Karpas-422 (cell line): ENCODE data around the gene KCTD18. TPM values are rescaled to one million over a fixed set of nuclear protein-coding genes. Genes with fewer than 3 reads are reported as not detected.

Experiments used
- DNase-seq: peaks from one replicate; pipeline ENCODE4 v3.0.0-alpha.2; 2015
- H2AFZ ChIP-seq: fragments of 200-600 bp; sonication (generic); 2 replicates; pipeline ENCODE4 v1.6.1; 2014; ENCODE audit warnings: antibody characterized with exemption, low read length, mixed read lengths
- H3K27ac ChIP-seq: fragments of 200-600 bp; sonication (generic); 2 replicates; pipeline ENCODE4 v1.5.1; 2014; ENCODE audit warnings: mild to moderate bottlenecking, low read length, moderate library complexity
- H3K27me3 ChIP-seq: fragments of 200-600 bp; sonication (generic); 2 replicates; pipeline ENCODE4 v1.6.1; 2014; ENCODE audit warnings: low read length, mixed read lengths
- H3K36me3 ChIP-seq: fragments of 200-600 bp; sonication (generic); 2 replicates; pipeline ENCODE4 v1.6.1; 2014; ENCODE audit warnings: low read length, mixed read lengths; ENCODE audit not compliant: insufficient read depth
- H3K4me1 ChIP-seq: fragments of 200-600 bp; sonication (generic); 2 replicates; pipeline ENCODE4 v1.6.1; 2014; ENCODE audit warnings: mild to moderate bottlenecking, low read length, mixed read lengths
- H3K4me2 ChIP-seq: fragments of 200-600 bp; sonication (generic); 2 replicates; pipeline ENCODE4 v1.6.1; 2014; ENCODE audit warnings: low read length, low read depth, mild to moderate bottlenecking; ENCODE audit not compliant: poor library complexity, severe bottlenecking
- H3K4me3 ChIP-seq: fragments of 200-600 bp; sonication (generic); 2 replicates; pipeline ENCODE4 v1.5.1; 2014; ENCODE audit warnings: mild to moderate bottlenecking, antibody characterized with exemption, low read length, mixed read lengths
- H3K79me2 ChIP-seq: fragments of 200-600 bp; sonication (generic); 2 replicates; pipeline ENCODE4 v1.6.1; 2014; ENCODE audit warnings: mild to moderate bottlenecking, low read length, mixed read lengths
- H3K9ac ChIP-seq: fragments of 200-600 bp; sonication (generic); 2 replicates; pipeline ENCODE4 v1.6.0; 2014; ENCODE audit warnings: low read length
- H3K9me2 ChIP-seq: fragments of 200-600 bp; sonication (generic), shearing (Covaris generic); replicated peaks from 2 replicates; pipeline ENCODE4 v1.6.0; 2014; ENCODE audit warnings: mild to moderate bottlenecking, low read length, moderate library complexity; ENCODE audit not compliant: insufficient read depth
- H3K9me3 ChIP-seq: fragments of 300-700, 200-600 bp; sonication (generic); 2 replicates; pipeline ENCODE4 v1.6.1; 2014; ENCODE audit warnings: low read length, mixed read lengths
- H4K20me1 ChIP-seq: fragments of 200-600 bp; sonication (generic); 2 replicates; pipeline ENCODE4 v1.6.1; 2014; ENCODE audit warnings: mild to moderate bottlenecking, antibody characterized with exemption, low read length, low read depth; ENCODE audit not compliant: insufficient read depth
- total RNA-seq: library from RNA; depleted of rRNA; stranded (reverse); fragments of >200 nt; shearing (Covaris generic); gene quantifications from 2 replicates; pipeline ENCODE4 v1.2.3, GENCODE V29; 2014; ENCODE audit warnings: low replicate concordance

KCTD18 gene
- total RNA-seq, 1 experiment from 2014 or later, result 28.1 TPM

DNA sequence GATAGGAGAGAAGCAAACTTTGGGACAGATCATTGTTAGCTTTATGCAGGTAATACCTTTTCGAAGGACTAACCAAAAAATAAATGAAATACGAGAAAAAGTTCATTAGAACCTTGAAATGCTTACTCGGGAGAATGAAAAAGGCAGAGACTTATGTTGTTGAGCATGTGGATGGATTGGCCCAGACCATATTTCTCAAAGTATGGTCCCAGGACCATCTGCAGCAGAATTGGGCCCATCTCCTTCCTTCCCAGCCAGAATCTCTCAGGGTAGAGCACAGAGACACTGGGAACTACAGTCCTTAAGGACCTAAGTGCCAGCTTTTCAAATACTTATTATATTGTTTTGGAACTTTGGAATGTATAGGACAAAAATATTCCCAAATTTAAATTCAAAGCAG, 50.8 kb downstream of the KCTD18 start:
- H2AFZ ChIP-seq, result no peak overlapping the region
- H3K79me2 ChIP-seq, result no peaks in the 10 kb centered on the region
- H4K20me1 ChIP-seq, result no peaks in the 10 kb centered on the region
- H3K27me3 ChIP-seq, result no peaks in the 10 kb centered on the region
- H3K9ac ChIP-seq, result no peak overlapping the region
- no peak overlapping the region for H3K27ac ChIP-seq
- DNase-seq, result no peak
- no peaks in the 10 kb centered on the region for H3K9me3 ChIP-seq
- H3K4me2 ChIP-seq, result no peak overlapping the region
- H3K9me2 ChIP-seq, result no peaks in the 10 kb centered on the region
- no peaks in the 10 kb centered on the region for H3K36me3 ChIP-seq
- no peaks in the 10 kb centered on the region for H3K4me1 ChIP-seq
- H3K4me3 ChIP-seq, result no peak overlapping the region

DNA sequence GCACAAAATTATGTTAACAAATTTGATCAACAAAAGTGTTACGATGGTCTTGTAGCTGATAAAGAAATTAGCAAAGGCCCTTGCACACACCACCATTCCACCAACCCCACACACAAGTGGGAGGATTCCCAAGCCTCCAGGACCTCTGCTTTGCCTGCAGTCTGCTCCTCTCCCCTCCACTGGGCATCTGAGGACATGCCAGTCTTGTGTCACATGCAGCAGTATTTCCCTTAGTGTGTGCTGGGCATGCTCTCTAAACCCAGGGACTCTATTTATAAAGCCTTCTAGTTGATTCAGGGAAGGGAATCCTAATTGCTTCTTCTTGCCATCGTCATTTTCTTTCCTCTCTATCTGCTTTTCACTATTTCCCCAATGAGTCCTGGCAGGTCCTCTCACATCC, 53.3 kb downstream of the KCTD18 start:
- Histone ChIP-seq H3K9me3 (no peaks in the 10 kb centered on the region), H3K4me2 (no peak overlapping the region), H3K27ac (no peak overlapping the region), H2AFZ (no peak overlapping the region), H3K79me2 (no peaks in the 10 kb centered on the region), H3K4me1 (no peaks in the 10 kb centered on the region), H3K27me3 (no peaks in the 10 kb centered on the region), H3K36me3 (no peaks in the 10 kb centered on the region), H4K20me1 (no peaks in the 10 kb centered on the region), H3K9ac (no peak overlapping the region), H3K9me2 (no peaks in the 10 kb centered on the region), H3K4me3 (no peak overlapping the region)
- no peak for DNase-seq

DNA sequence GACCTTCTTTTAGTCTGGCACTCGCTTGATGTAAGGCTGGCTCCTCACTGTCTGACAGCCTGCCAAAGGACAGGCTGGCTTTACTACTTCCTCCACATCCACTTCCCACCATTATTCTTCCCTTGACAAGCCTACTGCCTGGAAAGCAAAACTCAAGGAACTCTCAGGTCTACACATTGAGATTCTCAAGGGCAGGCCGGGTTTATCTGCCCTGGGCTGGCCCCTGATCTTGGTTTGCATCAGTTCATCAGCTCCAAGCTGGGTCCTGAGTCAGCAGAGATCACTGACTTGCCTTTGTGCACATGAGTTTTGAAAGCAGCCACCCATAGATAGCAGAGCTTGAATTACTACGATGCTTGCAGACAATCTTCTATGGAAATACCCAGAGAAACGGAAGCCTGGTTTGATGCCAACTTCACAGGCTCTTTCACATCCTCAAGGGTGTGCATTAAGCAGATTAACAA, 53.9 kb downstream of the KCTD18 start:
- Histone ChIP-seq H3K27me3 (no peaks in the 10 kb centered on the region), H3K36me3 (no peaks in the 10 kb centered on the region), H3K27ac (no peak overlapping the region), H3K9me2 (no peaks in the 10 kb centered on the region), H3K4me1 (no peaks in the 10 kb centered on the region), H4K20me1 (no peaks in the 10 kb centered on the region), H3K9ac (no peak overlapping the region), H3K79me2 (no peaks in the 10 kb centered on the region), H3K9me3 (no peaks in the 10 kb centered on the region), H2AFZ (no peak overlapping the region), H3K4me3 (no peak overlapping the region), H3K4me2 (no peak overlapping the region)
- DNase-seq, result no peak

DNA sequence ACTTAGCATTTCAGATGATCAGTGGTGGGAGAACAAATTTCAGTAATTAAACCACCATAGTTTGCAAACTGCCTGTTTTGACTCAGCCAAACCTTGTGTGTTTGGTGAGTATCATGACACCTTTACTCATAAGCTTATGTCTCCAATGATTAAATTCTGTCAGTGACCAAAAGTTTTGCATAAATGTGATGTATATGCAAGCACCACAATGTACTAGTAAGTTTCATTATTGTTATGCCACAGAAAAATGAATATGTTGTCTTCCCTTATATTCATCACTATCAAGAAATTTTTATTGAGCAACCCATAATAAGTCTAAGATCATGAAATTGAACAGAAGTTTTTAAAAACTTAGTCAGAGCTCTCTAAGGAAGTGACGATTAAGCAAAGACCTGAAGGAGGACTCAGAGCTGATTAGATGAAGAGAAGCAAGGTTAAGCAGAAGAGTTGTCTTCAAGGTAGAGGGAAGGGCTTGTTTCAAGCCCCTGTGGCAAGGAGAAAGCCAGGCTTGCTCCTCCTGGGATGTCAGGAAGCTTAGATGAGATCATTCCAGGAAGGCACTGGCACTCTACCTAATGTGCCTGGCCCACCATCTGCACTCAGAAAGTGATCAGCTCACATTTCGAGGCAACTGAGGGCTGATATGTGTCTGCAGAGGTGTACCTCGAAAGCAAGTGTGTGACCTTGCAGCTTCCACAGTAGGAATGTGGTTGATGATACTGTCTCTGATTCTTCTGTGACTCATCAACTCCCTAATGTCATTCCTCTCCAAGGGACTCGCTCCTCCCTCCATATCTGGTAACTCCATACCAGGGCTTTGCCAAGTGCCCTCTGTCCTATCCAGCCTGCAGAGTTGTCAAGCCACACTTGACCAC, 54.7 kb downstream of the KCTD18 start:
- no peaks in the 10 kb centered on the region for H3K27me3 ChIP-seq
- no peaks in the 10 kb centered on the region for H4K20me1 ChIP-seq
- no peak overlapping the region for H3K4me2 ChIP-seq
- no peak overlapping the region for H3K9ac ChIP-seq
- no peak overlapping the region for H2AFZ ChIP-seq
- H3K9me3 ChIP-seq, result no peaks in the 10 kb centered on the region
- no peaks in the 10 kb centered on the region for H3K36me3 ChIP-seq
- no peaks in the 10 kb centered on the region for H3K4me1 ChIP-seq
- H3K79me2 ChIP-seq, result no peaks in the 10 kb centered on the region
- H3K4me3 ChIP-seq, result no peak overlapping the region
- no peak overlapping the region for H3K27ac ChIP-seq
- H3K9me2 ChIP-seq, result no peaks in the 10 kb centered on the region
- no peak for DNase-seq

DNA sequence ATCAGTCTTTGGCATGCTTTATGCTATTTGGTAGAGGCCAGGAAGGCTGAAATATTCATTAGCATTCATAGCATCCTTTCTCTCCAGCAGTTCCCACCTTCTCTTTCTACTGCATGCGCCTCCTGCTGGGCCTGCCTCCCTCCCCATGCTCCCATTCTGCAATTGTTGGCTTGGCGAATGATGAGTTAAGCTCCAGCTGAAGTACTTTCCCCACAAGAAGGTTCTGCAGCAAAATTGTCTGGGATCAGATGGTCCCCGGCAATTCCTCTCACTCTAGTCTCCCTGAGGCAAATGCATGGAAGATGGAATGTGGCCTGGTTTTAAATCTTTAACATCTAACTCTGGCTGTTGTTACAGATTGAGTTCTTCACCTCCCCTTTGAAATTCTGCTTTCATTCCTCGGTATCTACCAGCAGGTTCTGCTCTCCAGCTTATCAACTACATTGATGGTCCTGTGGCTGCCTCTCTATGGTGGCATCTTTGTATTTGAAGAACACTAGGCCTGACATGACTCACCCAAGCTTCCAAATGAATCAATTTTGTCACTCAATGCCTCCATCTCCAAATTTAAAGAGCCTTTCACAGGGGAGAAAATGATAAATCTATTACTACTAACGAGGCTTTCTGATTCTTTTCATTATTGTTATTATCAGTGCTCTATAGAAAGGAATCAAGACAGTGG, 55.9 kb downstream of the KCTD18 start:
- Histone ChIP-seq H3K9me3 (no peaks in the 10 kb centered on the region), H3K27me3 (no peaks in the 10 kb centered on the region), H3K9me2 (no peaks in the 10 kb centered on the region), H3K79me2 (no peaks in the 10 kb centered on the region), H4K20me1 (no peaks in the 10 kb centered on the region), H3K4me1 (no peaks in the 10 kb centered on the region), H3K4me2 (no peak overlapping the region), H3K4me3 (no peak overlapping the region), H3K27ac (no peak overlapping the region), H3K9ac (no peak overlapping the region), H3K36me3 (no peaks in the 10 kb centered on the region), H2AFZ (no peak overlapping the region)
- no peak for DNase-seq

DNA sequence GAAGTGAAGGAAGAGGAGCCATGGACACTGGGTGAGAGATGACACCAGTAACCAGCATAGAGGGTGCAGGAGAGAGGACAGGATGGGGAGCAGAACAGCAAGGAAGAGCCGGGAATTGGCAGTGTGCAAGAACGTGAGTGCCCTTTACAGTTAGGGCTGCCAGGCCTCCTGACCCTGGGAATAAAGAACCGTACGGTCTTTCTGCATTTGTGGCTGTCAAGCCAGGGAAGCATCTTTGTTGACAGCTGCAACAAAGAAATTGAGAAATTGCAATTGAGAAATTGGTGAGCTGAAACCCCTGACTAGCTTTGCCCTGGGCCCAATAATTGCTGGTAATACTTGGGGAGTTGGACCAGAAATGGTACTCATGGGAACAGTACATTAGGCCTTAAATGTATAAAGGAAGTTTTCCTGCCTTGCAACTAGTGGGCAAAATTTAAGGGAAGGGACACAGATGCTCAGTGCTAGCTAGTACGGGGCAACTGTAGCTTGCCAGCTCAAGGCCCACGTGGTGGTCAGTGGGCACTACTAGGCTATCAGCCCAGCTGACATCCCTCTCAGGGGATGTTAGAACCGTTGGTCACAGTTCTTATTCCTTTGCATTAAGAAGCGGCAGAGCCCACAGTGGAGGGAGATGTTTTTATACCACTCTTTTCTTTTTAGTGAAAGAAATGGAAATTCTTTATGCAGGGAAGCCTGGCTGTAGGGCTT, 56.6 kb downstream of the KCTD18 start:
- Histone ChIP-seq H3K4me3 (no peak overlapping the region), H4K20me1 (no peaks in the 10 kb centered on the region)
- DNase-seq, result no peak

DNA sequence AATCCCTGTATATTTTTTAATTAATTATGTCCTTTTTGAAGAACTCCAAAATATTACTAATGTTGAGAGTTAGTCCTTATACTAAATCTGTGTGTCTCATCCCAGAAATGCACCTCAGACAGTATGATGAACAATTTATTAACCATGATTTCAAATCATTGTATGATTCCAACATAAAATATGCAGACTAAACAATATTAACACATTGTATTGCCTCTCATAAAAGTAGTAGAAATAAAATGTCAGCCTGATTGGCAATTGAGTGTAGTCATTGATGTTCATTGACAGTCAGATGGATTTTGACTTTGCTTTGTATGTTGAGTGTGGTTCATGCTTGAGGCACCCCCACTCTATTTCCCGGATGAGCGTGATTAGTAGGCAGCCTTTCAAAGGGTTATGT, 57.5 kb downstream of the KCTD18 start:
- no peaks in the 10 kb centered on the region for H4K20me1 ChIP-seq
- no peak overlapping the region for H2AFZ ChIP-seq
- no peaks in the 10 kb centered on the region for H3K9me2 ChIP-seq
- no peak overlapping the region for H3K4me2 ChIP-seq
- no peak overlapping the region for H3K27ac ChIP-seq
- no peak for DNase-seq
- H3K36me3 ChIP-seq, result no peaks in the 10 kb centered on the region
- no peaks in the 10 kb centered on the region for H3K4me1 ChIP-seq
- H3K9ac ChIP-seq, result no peak overlapping the region
- H3K4me3 ChIP-seq, result no peak overlapping the region
- H3K9me3 ChIP-seq, result no peaks in the 10 kb centered on the region
- no peaks in the 10 kb centered on the region for H3K27me3 ChIP-seq
- no peaks in the 10 kb centered on the region for H3K79me2 ChIP-seq

More for the DNA sequence above, 56.6 kb downstream of the KCTD18 start:
- Histone ChIP-seq H2AFZ (no peak overlapping the region), H3K9me2 (no peaks in the 10 kb centered on the region), H3K27me3 (no peaks in the 10 kb centered on the region), H3K27ac (no peak overlapping the region), H3K9ac (no peak overlapping the region), H3K4me1 (no peaks in the 10 kb centered on the region), H3K36me3 (no peaks in the 10 kb centered on the region), H3K79me2 (no peaks in the 10 kb centered on the region), H3K9me3 (no peaks in the 10 kb centered on the region), H3K4me2 (no peak overlapping the region)

DNA sequence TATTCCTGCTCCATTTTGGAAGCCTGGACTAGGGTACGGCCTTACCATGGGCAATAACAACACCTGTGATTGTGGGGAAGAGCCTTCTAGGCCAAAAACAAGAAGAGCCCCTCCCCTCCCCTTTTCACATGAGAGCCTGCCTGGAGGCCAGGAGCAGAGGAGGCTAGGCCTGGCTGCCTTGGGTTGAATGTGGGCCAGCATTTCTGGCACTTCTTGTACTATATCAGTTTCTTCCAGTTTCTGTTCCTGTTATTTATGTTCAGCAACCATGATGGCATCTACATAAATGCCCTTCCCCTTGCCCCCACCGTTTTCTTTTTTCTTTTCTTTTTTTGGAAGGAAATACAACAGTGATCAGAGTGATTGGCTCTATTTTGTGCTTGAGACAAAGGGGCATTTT, 58.4 kb downstream of the KCTD18 start:
- Histone ChIP-seq H3K27me3 (no peaks in the 10 kb centered on the region), H3K36me3 (no peaks in the 10 kb centered on the region), H3K4me3 (no peak overlapping the region), H3K4me2 (no peak overlapping the region), H3K9me3 (no peaks in the 10 kb centered on the region), H3K9me2 (no peaks in the 10 kb centered on the region), H3K27ac (no peak overlapping the region), H3K4me1 (no peaks in the 10 kb centered on the region), H2AFZ (no peak overlapping the region), H3K79me2 (no peaks in the 10 kb centered on the region), H3K9ac (no peak overlapping the region), H4K20me1 (no peaks in the 10 kb centered on the region)
- no peak for DNase-seq
